VCaP (cell line): Measurements from ENCODE around the gene ACKR2.
A peak's percentile ranks its signal among the peaks of the same experiment; 100 is the strongest.
"Not testable (repeated sequence)": the region's sequence is repeated elsewhere in the genome, so short reads cannot be mapped to it uniquely, and the experiment has no call there.

Experiments
- H3K27ac ChIP-seq: fragments of 450-650 bp; 2 replicates; pipeline ENCODE4 v1.5.1; 2017
- TF ChIP-seq, protein P1 (sequence below): fragments of 450-650 bp; conservative IDR thresholded peaks from 2 replicates; pipeline ENCODE4 v1.5.1; 2017; ENCODE audit warnings: mild to moderate bottlenecking, moderate library complexity

The ACKR2 gene

GRCh38 chr3:42876940-42877720 lies 67.9 kb downstream of the ACKR2 start:
- TF ChIP-seq, protein P1, sequence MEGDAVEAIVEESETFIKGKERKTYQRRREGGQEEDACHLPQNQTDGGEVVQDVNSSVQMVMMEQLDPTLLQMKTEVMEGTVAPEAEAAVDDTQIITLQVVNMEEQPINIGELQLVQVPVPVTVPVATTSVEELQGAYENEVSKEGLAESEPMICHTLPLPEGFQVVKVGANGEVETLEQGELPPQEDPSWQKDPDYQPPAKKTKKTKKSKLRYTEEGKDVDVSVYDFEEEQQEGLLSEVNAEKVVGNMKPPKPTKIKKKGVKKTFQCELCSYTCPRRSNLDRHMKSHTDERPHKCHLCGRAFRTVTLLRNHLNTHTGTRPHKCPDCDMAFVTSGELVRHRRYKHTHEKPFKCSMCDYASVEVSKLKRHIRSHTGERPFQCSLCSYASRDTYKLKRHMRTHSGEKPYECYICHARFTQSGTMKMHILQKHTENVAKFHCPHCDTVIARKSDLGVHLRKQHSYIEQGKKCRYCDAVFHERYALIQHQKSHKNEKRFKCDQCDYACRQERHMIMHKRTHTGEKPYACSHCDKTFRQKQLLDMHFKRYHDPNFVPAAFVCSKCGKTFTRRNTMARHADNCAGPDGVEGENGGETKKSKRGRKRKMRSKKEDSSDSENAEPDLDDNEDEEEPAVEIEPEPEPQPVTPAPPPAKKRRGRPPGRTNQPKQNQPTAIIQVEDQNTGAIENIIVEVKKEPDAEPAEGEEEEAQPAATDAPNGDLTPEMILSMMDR: no peak
- no peak overlapping the region for H3K27ac ChIP-seq

GRCh38 chr3:42877881-42878280 lies 68.6 kb downstream of the ACKR2 start:
- TF ChIP-seq, protein P1: no peak

GRCh38 chr3:42880183-42880582 lies 70.9 kb downstream of the ACKR2 start:
- peak overlapping the region; percentile 64; the same call in 1 of the 2 replicates for H3K27ac ChIP-seq
- TF ChIP-seq, protein P1: no peak

More at GRCh38 chr3:42877881-42878280, 68.6 kb downstream of the ACKR2 start:
- no peak overlapping the region for H3K27ac ChIP-seq

DNA sequence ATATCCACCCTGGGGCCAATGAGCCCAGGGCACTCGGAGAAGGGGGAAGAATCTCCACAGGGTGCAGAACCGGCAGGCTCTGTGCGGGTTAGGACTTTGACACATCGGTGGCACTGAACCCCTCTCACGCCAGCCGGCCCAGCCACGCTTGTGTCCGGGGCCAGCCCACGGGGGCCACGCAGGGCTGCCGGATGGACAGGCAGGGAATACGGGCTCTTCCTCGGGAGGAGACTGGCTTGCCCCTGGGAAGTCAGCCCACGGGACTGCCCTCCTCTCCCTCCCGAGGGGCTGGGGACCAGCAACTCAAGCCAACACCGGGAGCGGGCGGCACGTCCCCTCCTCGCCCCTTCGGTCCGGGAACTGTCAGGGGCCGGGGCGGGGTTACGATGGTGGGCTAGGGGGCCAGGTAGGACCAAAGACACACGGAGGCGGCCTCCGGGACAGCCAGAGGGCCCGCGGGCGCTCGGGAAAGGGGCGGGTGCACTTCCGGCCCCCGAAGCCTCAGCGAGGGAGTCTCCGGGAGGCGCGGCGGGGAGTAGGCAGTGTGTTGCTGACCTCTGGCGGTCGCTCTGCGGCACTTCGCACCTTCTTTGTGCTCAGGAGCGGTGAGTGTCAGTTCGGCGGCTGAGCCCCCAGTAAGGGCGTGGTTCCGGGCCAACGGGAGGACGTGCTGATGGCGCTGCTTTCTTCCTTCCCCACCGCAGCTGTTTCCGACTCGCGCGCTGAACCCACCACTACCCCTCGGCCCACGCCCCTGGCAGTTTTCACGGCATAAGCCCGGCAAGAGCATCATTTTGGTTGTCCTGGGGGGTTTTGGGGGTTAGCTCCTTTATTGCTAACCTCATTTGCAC lies 71.6 kb downstream of the ACKR2 start:
- H3K27ac ChIP-seq: peak overlapping the region; percentile 64; the same call in 1 of the 2 replicates
- TF ChIP-seq, protein P1: peak; percentile 94

GRCh38 chr3:42883251-42883930 lies 74.1 kb downstream of the ACKR2 start:
- H3K27ac ChIP-seq: not testable (repeated sequence)

GRCh38 chr3:42884324-42884723 lies 75.1 kb downstream of the ACKR2 start:
- no peak overlapping the region for H3K27ac ChIP-seq
- TF ChIP-seq, protein P1: no peak

DNA sequence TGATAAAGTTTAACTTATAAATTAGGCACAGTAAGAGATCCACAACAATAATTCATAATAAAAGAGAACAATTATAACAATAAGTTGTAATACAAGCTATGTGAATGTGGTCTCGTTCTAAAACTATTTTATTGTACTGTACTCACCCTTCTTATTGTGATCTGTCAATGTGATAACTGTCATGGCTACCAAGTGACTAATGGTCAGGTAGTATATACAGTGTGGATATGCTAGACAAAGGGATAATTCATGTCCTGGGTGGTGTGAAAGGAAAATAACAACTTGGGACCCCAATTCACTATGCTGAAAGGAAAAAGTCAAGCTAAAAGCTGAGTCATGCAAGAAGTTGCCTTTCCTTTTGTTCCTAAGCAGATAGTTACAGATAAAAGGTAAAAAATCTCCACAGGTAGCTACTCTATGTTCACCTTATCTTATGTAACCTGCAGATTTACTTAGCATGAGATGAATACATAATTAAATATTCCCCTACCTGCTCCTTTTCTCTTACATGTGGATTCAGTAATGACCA lies 77.1 kb downstream of the ACKR2 start:
- TF ChIP-seq, protein P1: no peak
- H3K27ac ChIP-seq: no peak overlapping the region
